ENCODE data around the gene SLAIN1. TPM values are rescaled to one million over a fixed set of nuclear protein-coding genes. Genes with fewer than 3 reads are reported as not detected.

The SLAIN1 gene
- total and polyA plus RNA-seq, 10 of the 15 experiments (the other 5 are each of a cell fraction or from before 2014, with no cell fraction given), result 11.9 to 140 (median 56.9) TPM

- ATAC-seq (no peak), FAIRE-seq (no peak), DNase-seq (ENCODE audit: low read depth, low spot score) (no peak)
- ChIA-PET POLR2A (interaction anchor here (0.7 to 1.4 kb wide), 4 partner anchors 14 to 382 kb away, joined by 3 to 5 read pairs (median 4); no protein-coding TSS in a partner anchor), SMC1A (ENCODE audit: uncharacterized antibody, unreplicated experiment) (interaction anchor here (0.8 to 8.4 kb wide), 9 partner anchors 12 to 109 kb away, joined by 3 to 61 read pairs (median 5); no protein-coding TSS in a partner anchor), RAD21 (ENCODE audit: unreplicated experiment) (interaction anchor here (0.9 to 2.7 kb wide), 4 partner anchors 12 to 109 kb away, joined by 3 to 7 read pairs (median 6); no protein-coding TSS in a partner anchor), CTCF (interaction anchor here (0.9 to 1.3 kb wide), 5 partner anchors 23 to 209 kb away, joined by 3 to 5 read pairs (median 3); no protein-coding TSS in a partner anchor)
- in situ Hi-C loops (cut with MboI), result loop anchor here (25.0 kb wide), 1 partner anchor 1685 kb away; no protein-coding TSS in a partner anchor
- H3K4me1 ChIP-seq (ENCODE audit: control insufficient read depth, insufficient read depth, low read length), result no peaks in the 10 kb centered on the region
- TF ChIP-seq, protein P1, sequence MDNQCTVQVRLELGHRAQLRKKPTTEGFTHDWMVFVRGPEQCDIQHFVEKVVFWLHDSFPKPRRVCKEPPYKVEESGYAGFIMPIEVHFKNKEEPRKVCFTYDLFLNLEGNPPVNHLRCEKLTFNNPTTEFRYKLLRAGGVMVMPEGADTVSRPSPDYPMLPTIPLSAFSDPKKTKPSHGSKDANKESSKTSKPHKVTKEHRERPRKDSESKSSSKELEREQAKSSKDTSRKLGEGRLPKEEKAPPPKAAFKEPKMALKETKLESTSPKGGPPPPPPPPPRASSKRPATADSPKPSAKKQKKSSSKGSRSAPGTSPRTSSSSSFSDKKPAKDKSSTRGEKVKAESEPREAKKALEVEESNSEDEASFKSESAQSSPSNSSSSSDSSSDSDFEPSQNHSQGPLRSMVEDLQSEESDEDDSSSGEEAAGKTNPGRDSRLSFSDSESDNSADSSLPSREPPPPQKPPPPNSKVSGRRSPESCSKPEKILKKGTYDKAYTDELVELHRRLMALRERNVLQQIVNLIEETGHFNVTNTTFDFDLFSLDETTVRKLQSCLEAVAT (IDR thresholded peaks at IDR 0.05), result no peak
- no peak for TF ChIP-seq TCF12 (IDR thresholded peaks at IDR 0.05; ENCODE audit: low read depth, low read length)
- no peak for TF ChIP-seq NR2C1 (IDR thresholded peaks at IDR 0.05)
- no peak for TF ChIP-seq TCF3 (IDR thresholded peaks at IDR 0.05; ENCODE audit: borderline replicate concordance, insufficient read depth, low read depth, low read length)
- TF ChIP-seq MTA2 (IDR thresholded peaks at IDR 0.05; ENCODE audit: low read depth), result no peak
- TF ChIP-seq SMC3 (IDR thresholded peaks at IDR 0.05; ENCODE audit: borderline replicate concordance, low read length), result no peak
- no peak for TF ChIP-seq KAT2A (conservative IDR thresholded peaks at IDR 0.05; ENCODE audit: control insufficient read depth, low read depth, low read length)
- TF ChIP-seq SUZ12 (IDR thresholded peaks at IDR 0.05; ENCODE audit: unreplicated experiment), result no peak
- TF ChIP-seq KDM1A (IDR thresholded peaks at IDR 0.05; ENCODE audit: borderline replicate concordance), result no peak
- no peak for TF ChIP-seq WRNIP1 (IDR thresholded peaks at IDR 0.05; ENCODE audit: borderline replicate concordance, low read depth, low read length)
- TF ChIP-seq MYC (IDR thresholded peaks at IDR 0.05; ENCODE audit: insufficient read depth, insufficient read length, insufficient replicate concordance, low read length, severe bottlenecking), result no peak
- TF ChIP-seq, protein P2, sequence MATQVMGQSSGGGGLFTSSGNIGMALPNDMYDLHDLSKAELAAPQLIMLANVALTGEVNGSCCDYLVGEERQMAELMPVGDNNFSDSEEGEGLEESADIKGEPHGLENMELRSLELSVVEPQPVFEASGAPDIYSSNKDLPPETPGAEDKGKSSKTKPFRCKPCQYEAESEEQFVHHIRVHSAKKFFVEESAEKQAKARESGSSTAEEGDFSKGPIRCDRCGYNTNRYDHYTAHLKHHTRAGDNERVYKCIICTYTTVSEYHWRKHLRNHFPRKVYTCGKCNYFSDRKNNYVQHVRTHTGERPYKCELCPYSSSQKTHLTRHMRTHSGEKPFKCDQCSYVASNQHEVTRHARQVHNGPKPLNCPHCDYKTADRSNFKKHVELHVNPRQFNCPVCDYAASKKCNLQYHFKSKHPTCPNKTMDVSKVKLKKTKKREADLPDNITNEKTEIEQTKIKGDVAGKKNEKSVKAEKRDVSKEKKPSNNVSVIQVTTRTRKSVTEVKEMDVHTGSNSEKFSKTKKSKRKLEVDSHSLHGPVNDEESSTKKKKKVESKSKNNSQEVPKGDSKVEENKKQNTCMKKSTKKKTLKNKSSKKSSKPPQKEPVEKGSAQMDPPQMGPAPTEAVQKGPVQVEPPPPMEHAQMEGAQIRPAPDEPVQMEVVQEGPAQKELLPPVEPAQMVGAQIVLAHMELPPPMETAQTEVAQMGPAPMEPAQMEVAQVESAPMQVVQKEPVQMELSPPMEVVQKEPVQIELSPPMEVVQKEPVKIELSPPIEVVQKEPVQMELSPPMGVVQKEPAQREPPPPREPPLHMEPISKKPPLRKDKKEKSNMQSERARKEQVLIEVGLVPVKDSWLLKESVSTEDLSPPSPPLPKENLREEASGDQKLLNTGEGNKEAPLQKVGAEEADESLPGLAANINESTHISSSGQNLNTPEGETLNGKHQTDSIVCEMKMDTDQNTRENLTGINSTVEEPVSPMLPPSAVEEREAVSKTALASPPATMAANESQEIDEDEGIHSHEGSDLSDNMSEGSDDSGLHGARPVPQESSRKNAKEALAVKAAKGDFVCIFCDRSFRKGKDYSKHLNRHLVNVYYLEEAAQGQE (IDR thresholded peaks at IDR 0.05; ENCODE audit: low read depth, low read length), result no peak
- no peak for TF ChIP-seq NFIC (IDR thresholded peaks at IDR 0.05; ENCODE audit: low read depth, low read length)
- no peak for TF ChIP-seq POLR2A (IDR thresholded peaks at IDR 0.05; ENCODE audit: low read depth, low read length)
- TF ChIP-seq ZNF24 (IDR thresholded peaks at IDR 0.05), result no peak
- TF ChIP-seq HDAC6 (IDR thresholded peaks at IDR 0.05; ENCODE audit: unreplicated experiment), result no peak
- no peak overlapping the region for H3K9ac ChIP-seq (ENCODE audit: control insufficient read depth, insufficient read depth, low read length)
- no peaks in the 10 kb centered on the region; a peak in 1 of 4 replicates for H3K36me3 ChIP-seq (ENCODE audit: control insufficient read depth in 2 of 2, insufficient read depth in 2 of 2, low read length in 1 of 2)
- no peaks in the 10 kb centered on the region; the same call in 1 of the 3 replicates for H3K9me3 ChIP-seq (replicated peaks; ENCODE audit: control insufficient read depth, insufficient read depth, low read length)
- H3K27me3 ChIP-seq (replicated peaks in 1 of 2; ENCODE audit: control insufficient read depth in 2 of 2, insufficient read depth in 2 of 2, low read length in 1 of 2), result no peaks in the 10 kb centered on the region
- H4K20me1 ChIP-seq (ENCODE audit: control insufficient read depth, insufficient read depth), result no peaks in the 10 kb centered on the region
- WGBS (ENCODE audit: insufficient coverage, insufficient replicate concordance, low lambda C conversion rate, missing lambda C conversion rate), result 100% methylated on average over 1 of the region's 1 CpG
- intact Hi-C loops (cut with micrococcal nuclease; ENCODE audit: unreplicated experiment), result no loop called here
- no peak overlapping the region for H3K4me2 ChIP-seq (ENCODE audit: control insufficient read depth, insufficient read depth)
- no peak overlapping the region for H3K27ac ChIP-seq (ENCODE audit: control insufficient read depth, insufficient read depth)
- H3K79me2 ChIP-seq (ENCODE audit: control insufficient read depth, insufficient read depth, low read length), result peaks cover 36% of the 10 kb centered on the region
- no TSS peak for BruUV-seq (replicated peaks)
- H3K4me3 ChIP-seq, result no peak overlapping the region
- no peak overlapping the region for H2AFZ ChIP-seq (ENCODE audit: control insufficient read depth, low read depth, low read length)
Measured at GRCh38 chr13:77702366-77702765, 4.9 kb downstream of the SLAIN1 start.

Measured in GM12878 (cell line).